Esophagus muscularis mucosa (tissue), 4 donors: ENCODE measurements around the gene NYAP2. TPM values are rescaled to one million over a fixed set of nuclear protein-coding genes. Genes with fewer than 3 reads are reported as not detected.

Experiments used
- DNase-seq: peaks from one replicate; pipeline ENCODE4 v3.0.0-alpha.2; 2017; ENCODE audit errors: extremely low spot score
- H3K27ac ChIP-seq, 4 donors: fragments of 200-600 bp; sonication (generic); replicated peaks in 1 of 4; 1 replicate in 3 of 4; 2 replicates in 1 of 4; pipeline ENCODE4 v1.5.1; 2016 to 2019; ENCODE audit warnings: mild to moderate bottlenecking in 1 of 4
- H3K27me3 ChIP-seq, 4 donors: fragments of 200-600 bp; sonication (generic); one replicate each; pipeline versions ENCODE4 v1.5.1 to v1.6.0; 2016 to 2019
- H3K36me3 ChIP-seq, 4 donors: fragments of 200-600 bp; sonication (generic); one replicate each; pipeline ENCODE4 v1.5.1; 2016 to 2019
- H3K4me1 ChIP-seq, 4 donors: fragments of 200-600 bp; sonication (generic); one replicate each; pipeline ENCODE4 v1.5.1; 2016 to 2019
- H3K4me3 ChIP-seq, 4 donors: fragments of 200-600 bp; sonication (generic); 1 replicate in 2 of 4; 2 replicates in 2 of 4; pipeline ENCODE4 v1.5.1; 2016 to 2019; ENCODE audit warnings: mild to moderate bottlenecking in 4 of 4, moderate library complexity in 1 of 4
- H3K9me3 ChIP-seq, 4 donors: fragments of 200-600 bp; sonication (generic); 1 replicate in 3 of 4; 2 replicates in 1 of 4; pipeline ENCODE4 v1.5.1; 2016 to 2019
- CTCF ChIP-seq, 3 experiments: fragments of 200-600 bp in 2 of 3; fragments of 450-650 bp in 1 of 3; sonication (generic) in 2 of 3; IDR thresholded peaks; one replicate each; pipeline ENCODE4 v1.5.1; 2017 to 2019; ENCODE audit warnings: antibody characterized with exemption in 3 of 3, mild to moderate bottlenecking in 2 of 3, moderate library complexity in 1 of 3
- EP300 ChIP-seq: sonication (generic); formaldehyde crosslinking; IDR thresholded peaks from one replicate; pipeline ENCODE4 v1.6.1; 2017; ENCODE audit warnings: antibody characterized with exemption
- POLR2A ChIP-seq: fragments of 450-650 bp; IDR thresholded peaks from one replicate; pipeline ENCODE4 v1.6.1; 2017; ENCODE audit warnings: antibody characterized with exemption, moderate library complexity, mild to moderate bottlenecking, low read depth
- POLR2AphosphoS5 ChIP-seq, 2 donors: sonication (generic); formaldehyde crosslinking; IDR thresholded peaks; one replicate each; pipeline ENCODE4 v1.6.1; 2017; ENCODE audit warnings: antibody characterized with exemption in 2 of 2
- WGBS: methylation state at CpG from one replicate; pipeline ENCODE4 v1.1.5; 2018; 5-methylcytosine and 5-hydroxymethylcytosine counted together
- intact Hi-C: fragments of 100-400 bp; cut with DNase I; formaldehyde crosslinking; loops from one replicate; pipeline ENCODE4 v1.15.1; 2023
- total RNA-seq, 4 donors: library from RNA; depleted of rRNA; stranded (reverse); fragments of >200 nt; gene quantifications; one replicate each; pipeline versions ENCODE4 v1.1.0 to v1.2.1, GENCODE V29; 2016

NYAP2 gene
- total RNA-seq, 4 donors from 2014 or later: under 0.01 to 0.26 (median 0.17) TPM; not detected in 1

GRCh38 chr2:225494100-225494459 lies 94.6 kb downstream of the NYAP2 start:
- Histone ChIP-seq H3K4me3 (no peak overlapping the region), H3K9me3 (no peaks in the 10 kb centered on the region), H3K36me3 (no peaks in the 10 kb centered on the region), H3K27me3 (no peaks in the 10 kb centered on the region), H3K4me1 (no peaks in the 10 kb centered on the region), H3K27ac (no peak overlapping the region)
- intact Hi-C loops: no loop called here
- DNase-seq: no peak
- no peak for TF ChIP-seq POLR2A
- TF ChIP-seq POLR2AphosphoS5 (IDR thresholded peaks at IDR 0.05): no peak
- TF ChIP-seq CTCF (IDR thresholded peaks at IDR 0.05): no peak
- no peak for TF ChIP-seq EP300

GRCh38 chr2:225495706-225496105 lies 96.2 kb downstream of the NYAP2 start:
- no peak overlapping the region for H3K4me3 ChIP-seq
- H3K36me3 ChIP-seq: no peaks in the 10 kb centered on the region
- no peaks in the 10 kb centered on the region for H3K9me3 ChIP-seq
- H3K27ac ChIP-seq: no peak overlapping the region
- no peak for DNase-seq
- no peak for TF ChIP-seq EP300
- TF ChIP-seq POLR2AphosphoS5 (IDR thresholded peaks at IDR 0.05): no peak
- TF ChIP-seq POLR2A: no peak
- no peak for TF ChIP-seq CTCF (IDR thresholded peaks at IDR 0.05)
- WGBS: 89% methylated on average over 4 of the region's 4 CpGs
- no peaks in the 10 kb centered on the region for H3K4me1 ChIP-seq
- intact Hi-C loops: no loop called here
- no peaks in the 10 kb centered on the region for H3K27me3 ChIP-seq

- intact Hi-C loops: no loop called here
- no peak for TF ChIP-seq POLR2A
- no peak for TF ChIP-seq CTCF (IDR thresholded peaks at IDR 0.05)
- no peak for TF ChIP-seq EP300
- no peak for TF ChIP-seq POLR2AphosphoS5 (IDR thresholded peaks at IDR 0.05)
- WGBS: 78% methylated on average over 1 of the region's 1 CpG
- no peaks in the 10 kb centered on the region for H3K9me3 ChIP-seq
- no peak for DNase-seq
- no peaks in the 10 kb centered on the region for H3K36me3 ChIP-seq
- no peak overlapping the region for H3K27ac ChIP-seq
- no peaks in the 10 kb centered on the region for H3K4me1 ChIP-seq
- no peaks in the 10 kb centered on the region for H3K27me3 ChIP-seq
- H3K4me3 ChIP-seq: no peak overlapping the region
Measured at GRCh38 chr2:225496568-225496967, 97.1 kb downstream of the NYAP2 start.

GRCh38 chr2:225497166-225497565 lies 97.7 kb downstream of the NYAP2 start:
- no peaks in the 10 kb centered on the region for H3K27me3 ChIP-seq
- TF ChIP-seq POLR2A: no peak
- no peak for TF ChIP-seq EP300
- no peak for TF ChIP-seq CTCF (IDR thresholded peaks at IDR 0.05)
- no peak for TF ChIP-seq POLR2AphosphoS5 (IDR thresholded peaks at IDR 0.05)
- no peaks in the 10 kb centered on the region for H3K4me1 ChIP-seq
- WGBS: 87% methylated on average over 3 of the region's 3 CpGs
- H3K27ac ChIP-seq: no peak overlapping the region
- H3K36me3 ChIP-seq: no peaks in the 10 kb centered on the region
- intact Hi-C loops: no loop called here
- no peak overlapping the region for H3K4me3 ChIP-seq
- DNase-seq: no peak
- H3K9me3 ChIP-seq: no peaks in the 10 kb centered on the region

GRCh38 chr2:225501022-225501421 lies 101.5 kb downstream of the NYAP2 start:
- Histone ChIP-seq H3K4me1 (no peaks in the 10 kb centered on the region), H3K36me3 (no peaks in the 10 kb centered on the region), H3K4me3 (no peak overlapping the region), H3K27ac (no peak overlapping the region), H3K27me3 (no peaks in the 10 kb centered on the region), H3K9me3 (no peaks in the 10 kb centered on the region)
- intact Hi-C loops: no loop called here
- no peak for DNase-seq
- no peak for TF ChIP-seq EP300
- TF ChIP-seq POLR2A: no peak
- TF ChIP-seq CTCF (IDR thresholded peaks at IDR 0.05): no peak
- TF ChIP-seq POLR2AphosphoS5 (IDR thresholded peaks at IDR 0.05): no peak
